ENCODE results near the gene SEMA7A.
"Not testable (repeated sequence)": the region's sequence is repeated elsewhere in the genome, so short reads cannot be mapped to it uniquely, and the experiment has no call there.

SEMA7A gene

DNA sequence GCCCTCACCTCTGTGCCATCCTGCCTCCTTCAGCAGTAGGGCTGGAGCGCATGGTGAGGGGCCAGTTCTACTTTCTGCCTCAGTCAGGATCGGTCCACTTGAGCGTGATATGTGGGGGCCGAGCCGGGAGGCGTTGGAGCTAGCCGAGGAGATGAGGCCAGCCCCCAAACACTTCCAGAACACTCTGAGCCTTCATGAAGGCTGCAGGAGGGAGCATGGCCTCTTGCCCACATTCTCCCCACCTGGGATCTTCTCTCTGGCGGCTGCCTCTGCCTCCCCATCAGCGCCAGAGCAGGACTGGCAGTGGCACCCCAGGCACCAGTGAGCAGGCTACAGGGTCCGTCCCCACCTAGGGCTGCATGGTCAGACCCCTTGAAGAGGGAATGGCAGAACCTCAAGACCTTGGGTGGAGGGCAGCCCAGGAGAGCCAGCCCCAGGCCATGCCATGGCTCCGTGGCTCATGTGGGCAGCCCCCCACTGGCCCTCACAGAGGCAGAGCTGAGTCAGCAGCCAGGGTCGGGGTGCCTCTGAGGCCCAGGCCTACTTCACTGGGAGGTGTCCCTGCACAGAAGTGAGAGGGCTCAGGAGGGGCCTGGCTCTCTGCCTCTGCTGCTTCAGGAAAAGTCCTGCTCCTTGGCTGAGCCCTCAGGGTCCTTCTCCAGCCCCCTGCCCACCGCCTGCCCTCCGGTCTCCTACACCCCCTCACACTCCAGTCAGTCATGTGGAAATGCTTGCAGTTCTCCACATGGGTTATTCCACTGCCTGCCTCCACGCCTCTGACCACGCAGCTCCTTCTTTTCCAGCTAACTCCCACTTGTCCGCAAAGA, 38.2 kb downstream of the SEMA7A start:
- no peak for TF ChIP-seq TAF1 (IDR thresholded peaks at IDR 0.05; ENCODE audit: low read depth, low read length)
- DNase-seq (ENCODE audit: insufficient read length, low spot score) (no peak), FAIRE-seq (peak; percentile 13)

DNA sequence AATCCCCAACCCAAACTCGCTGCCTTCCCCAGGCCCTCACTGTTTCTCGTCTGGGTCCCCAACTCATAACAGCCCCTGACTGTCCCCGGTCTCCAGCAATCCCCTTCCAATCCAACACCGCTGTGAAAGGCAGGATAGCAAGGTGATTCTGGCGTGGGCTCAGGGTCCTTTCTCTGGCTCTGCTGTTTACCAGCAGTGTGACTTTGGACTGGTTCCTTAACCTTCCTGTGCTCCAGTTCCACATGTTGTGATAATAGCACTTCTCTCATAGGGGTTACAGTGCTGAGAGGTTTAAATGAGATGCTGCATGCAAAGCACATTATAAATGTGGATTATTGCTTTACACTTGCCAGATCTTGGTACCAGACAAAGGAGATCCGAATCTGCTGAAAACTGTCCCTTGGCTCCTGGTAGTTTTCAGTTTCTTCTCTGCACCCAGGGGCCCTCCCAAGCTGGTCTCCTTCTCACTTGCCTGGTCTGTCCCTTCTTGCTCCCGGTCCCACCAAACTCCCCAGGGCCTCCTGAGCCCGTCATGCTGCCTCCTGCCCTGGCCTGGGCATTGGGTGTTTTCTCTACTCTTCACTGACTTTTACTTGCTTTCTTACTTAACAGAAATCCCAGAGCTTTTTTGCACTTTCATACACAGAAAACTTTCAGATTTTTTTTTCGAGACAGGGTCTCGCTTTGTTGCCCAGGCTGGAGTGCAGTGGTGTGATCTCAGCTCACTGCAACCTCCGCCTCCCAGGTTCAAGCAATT, 39.5 kb downstream of the SEMA7A start:
- DNase-seq (ENCODE audit: insufficient read length, low spot score) (no peak), FAIRE-seq (peak; percentile 45)
- no peak for TF ChIP-seq PAX5 (IDR thresholded peaks at IDR 0.05; ENCODE audit: insufficient read depth, low read length, severe bottlenecking)
- TF ChIP-seq POLR2A (IDR thresholded peaks at IDR 0.05; ENCODE audit: low read depth, low read length), result no peak
- TF ChIP-seq POU2F2 (IDR thresholded peaks at IDR 0.05; ENCODE audit: low read depth, low read length), result no peak
- TF ChIP-seq TAF1 (IDR thresholded peaks at IDR 0.05; ENCODE audit: low read depth, low read length), result no peak

DNA sequence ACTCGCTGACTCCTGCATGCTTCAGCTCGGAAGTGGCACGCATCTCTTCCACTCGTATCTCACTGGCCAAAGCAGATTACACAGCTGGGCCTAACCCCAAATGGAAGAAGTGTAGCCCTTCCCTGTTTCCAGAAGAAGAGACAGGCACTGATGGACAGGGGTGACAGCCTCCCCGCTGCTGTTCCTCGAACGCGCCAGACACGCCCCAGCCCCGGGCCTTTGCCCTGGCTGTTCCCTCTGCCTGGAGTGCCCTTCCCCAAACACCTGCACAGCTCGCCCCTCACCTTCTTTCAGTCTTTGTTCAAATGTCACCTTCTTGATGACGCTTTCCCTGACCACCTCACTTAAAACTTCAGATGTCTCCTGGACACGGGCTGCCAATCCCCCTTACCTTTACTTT, 40.3 kb downstream of the SEMA7A start:
- FAIRE-seq, result no peak
- no peak for DNase-seq (ENCODE audit: insufficient read length, low spot score)
- TF ChIP-seq PAX5 (IDR thresholded peaks at IDR 0.05; ENCODE audit: insufficient read depth, low read length, severe bottlenecking) (no peak), POU2F2 (IDR thresholded peaks at IDR 0.05; ENCODE audit: low read depth, low read length) (no peak), SPI1 (IDR thresholded peaks at IDR 0.05; ENCODE audit: low read depth, low read length) (no peak)

DNA sequence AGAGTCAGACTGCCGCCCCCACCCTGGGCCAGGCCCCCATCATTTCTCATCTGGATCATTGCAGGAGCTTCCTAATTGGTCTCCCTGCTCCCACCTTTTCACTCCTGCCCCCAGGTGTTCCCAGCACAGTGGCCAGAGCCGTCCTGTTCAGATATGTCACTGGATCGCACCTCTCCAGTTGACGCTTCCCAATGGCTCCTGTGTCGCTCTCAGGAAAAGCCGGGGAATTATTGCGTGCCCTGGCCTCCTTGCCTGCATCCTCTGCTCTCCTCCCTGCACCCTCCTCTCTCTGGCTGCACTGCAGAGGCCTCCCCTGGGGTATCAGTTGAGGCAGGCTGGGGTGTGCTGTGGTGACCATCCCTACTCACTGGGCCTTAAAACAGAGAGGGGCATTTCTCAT, 40.9 kb downstream of the SEMA7A start:
- FAIRE-seq (no peak), DNase-seq (ENCODE audit: insufficient read length, low spot score) (no peak)
- TF ChIP-seq POLR2A (IDR thresholded peaks at IDR 0.05; ENCODE audit: low read depth, low read length), result no peak
- TF ChIP-seq SPI1 (IDR thresholded peaks at IDR 0.05; ENCODE audit: low read depth, low read length), result no peak
- no peak for TF ChIP-seq POU2F2 (IDR thresholded peaks at IDR 0.05; ENCODE audit: low read depth, low read length)
- TF ChIP-seq PAX5 (IDR thresholded peaks at IDR 0.05; ENCODE audit: insufficient read depth, low read length, severe bottlenecking), result no peak

DNA sequence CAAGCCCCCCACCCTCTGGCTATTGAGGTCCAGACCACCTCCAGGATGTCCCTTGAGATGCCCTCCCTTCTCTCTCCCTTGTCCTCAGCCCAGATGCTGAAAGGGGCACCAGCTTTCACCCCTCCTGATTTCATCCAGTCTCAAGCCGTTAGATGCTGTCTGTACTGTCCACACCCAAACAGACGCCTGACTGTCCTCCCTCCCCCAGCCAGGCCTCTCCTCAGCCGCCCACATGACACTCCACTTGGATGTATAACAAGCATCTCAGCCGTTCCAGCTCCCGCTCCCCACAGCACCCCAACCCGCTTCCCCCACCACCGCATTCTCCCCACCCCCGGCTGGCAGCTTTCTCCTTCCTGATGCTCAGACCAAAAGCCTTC, 41.3 kb downstream of the SEMA7A start:
- TF ChIP-seq PAX5 (IDR thresholded peaks at IDR 0.05; ENCODE audit: insufficient read depth, low read length, severe bottlenecking), result no peak
- TF ChIP-seq POU2F2 (IDR thresholded peaks at IDR 0.05; ENCODE audit: low read depth, low read length), result no peak
- TF ChIP-seq POLR2AphosphoS5 (IDR thresholded peaks at IDR 0.05; ENCODE audit: low read depth, low read length), result no peak
- no peak for TF ChIP-seq TAF1 (IDR thresholded peaks at IDR 0.05; ENCODE audit: low read depth, low read length)
- TF ChIP-seq SPI1 (IDR thresholded peaks at IDR 0.05; ENCODE audit: low read depth, low read length), result no peak
- no peak for TF ChIP-seq POLR2A (IDR thresholded peaks at IDR 0.05; ENCODE audit: low read depth, low read length)
- DNase-seq (ENCODE audit: insufficient read length, low spot score), result no peak
- peak; percentile 26 for FAIRE-seq

DNA sequence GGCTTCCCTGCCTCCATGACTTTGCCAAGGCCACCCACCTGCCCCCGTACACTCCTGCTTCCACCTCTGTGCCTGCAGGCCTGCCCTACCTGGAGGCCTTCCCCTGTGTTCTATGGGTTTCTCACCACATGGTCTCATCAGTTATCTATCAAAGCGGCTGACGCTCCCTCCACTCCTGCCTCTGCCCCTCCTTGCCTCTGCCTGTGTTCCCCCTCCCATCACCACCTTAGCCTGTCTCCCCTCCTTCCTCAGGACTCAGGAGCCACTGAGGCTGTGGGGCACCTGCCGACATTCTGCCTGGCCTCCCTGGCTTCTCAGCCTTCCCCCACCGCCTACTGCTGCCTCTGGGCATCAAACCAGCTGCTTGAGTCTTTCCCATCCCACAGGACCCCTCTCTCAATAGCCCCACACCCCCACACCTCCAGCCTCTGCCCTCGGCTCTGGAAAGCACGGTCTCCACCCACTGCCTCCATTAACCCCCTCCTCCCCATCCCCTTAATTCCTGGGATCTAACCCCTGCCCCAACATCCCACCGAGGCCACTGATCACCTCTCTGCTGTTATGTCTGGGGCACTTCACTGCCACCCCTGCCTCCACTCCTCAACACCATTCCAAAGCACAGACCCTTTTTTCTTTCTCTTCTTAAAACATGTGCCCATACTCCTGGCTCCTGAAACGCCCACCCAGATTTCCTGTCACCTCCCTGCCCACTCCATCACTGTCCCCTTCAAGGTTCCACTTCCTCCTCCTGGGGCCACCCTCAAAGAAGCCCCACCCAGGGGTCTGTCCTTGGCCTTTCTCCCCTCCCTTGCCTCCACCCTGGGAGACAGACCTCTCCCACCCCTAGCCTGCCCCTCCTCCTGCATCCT, 41.9 kb downstream of the SEMA7A start:
- DNase-seq (ENCODE audit: insufficient read length, low spot score) (no peak), FAIRE-seq (no peak)
- TF ChIP-seq POLR2AphosphoS5 (IDR thresholded peaks at IDR 0.05; ENCODE audit: low read depth, low read length), result no peak
- TF ChIP-seq SPI1 (IDR thresholded peaks at IDR 0.05; ENCODE audit: low read depth, low read length), result peak; percentile 81

DNA sequence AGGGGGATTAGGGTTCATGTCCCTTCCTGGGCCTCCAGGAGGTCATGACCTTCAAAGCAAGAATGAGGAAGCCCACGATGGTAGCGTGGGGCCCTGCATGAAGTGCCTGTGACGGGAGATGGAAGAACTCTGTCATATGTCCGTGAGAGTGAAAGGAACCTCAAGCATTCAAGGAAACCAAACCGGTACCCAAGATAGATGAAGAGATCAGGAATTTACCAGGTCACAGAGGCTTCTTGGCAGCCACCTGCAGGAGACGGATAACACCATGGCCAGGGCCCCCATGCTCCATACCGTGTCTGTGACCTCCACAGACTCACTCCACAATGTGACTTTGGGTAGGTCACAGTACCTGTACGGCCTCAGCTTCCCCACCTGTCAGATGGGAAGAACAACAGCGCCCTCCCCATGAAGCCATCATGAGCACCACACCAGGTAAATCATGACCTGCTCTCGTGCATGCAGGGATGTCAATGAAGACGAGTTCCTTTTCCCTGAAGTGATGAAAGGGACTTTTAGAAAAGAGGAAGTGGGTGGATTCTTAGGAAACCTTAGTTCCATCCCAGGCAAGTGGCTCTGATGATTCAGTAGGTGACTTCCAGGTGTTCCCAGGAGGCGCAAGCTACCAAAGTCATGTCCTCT, 43.0 kb downstream of the SEMA7A start:
- FAIRE-seq (peak; percentile 41), DNase-seq (ENCODE audit: insufficient read length, low spot score) (no peak)
- peak; percentile 97 for TF ChIP-seq SPI1 (IDR thresholded peaks at IDR 0.05; ENCODE audit: low read depth, low read length)
- TF ChIP-seq PAX5 (IDR thresholded peaks at IDR 0.05; ENCODE audit: insufficient read depth, low read length, severe bottlenecking), result no peak

DNA sequence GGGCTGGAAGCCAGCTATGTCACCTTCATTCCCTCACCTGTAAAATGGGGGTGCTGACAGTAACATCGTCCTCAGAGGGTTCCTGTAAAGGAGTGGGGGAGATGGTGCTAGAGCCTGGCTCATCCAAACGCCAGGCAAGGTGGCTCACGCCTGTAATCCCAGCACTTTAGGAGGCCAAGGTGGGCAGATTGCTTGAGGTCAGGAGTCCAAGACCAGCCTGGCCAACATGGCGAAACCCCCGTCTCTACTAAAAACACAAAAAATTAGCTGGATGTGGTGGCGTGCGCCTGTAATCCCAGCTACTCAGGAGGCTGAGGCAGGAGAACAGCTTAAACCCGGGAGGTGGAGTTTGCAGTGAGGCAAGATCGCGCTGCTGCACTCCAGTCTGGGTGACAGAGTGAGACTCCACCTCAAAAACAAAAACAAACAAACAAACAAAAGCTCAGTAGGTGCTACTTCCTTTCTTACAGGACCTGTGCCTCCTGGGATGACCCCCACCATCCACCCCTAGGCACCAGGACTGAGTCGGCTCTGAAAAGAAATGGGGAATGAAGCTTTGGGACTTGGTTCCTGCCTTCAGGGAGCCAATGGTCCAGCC, 43.6 kb downstream of the SEMA7A start:
- not testable (repeated sequence) for DNase-seq (ENCODE audit: insufficient read length, low spot score); FAIRE-seq

DNA sequence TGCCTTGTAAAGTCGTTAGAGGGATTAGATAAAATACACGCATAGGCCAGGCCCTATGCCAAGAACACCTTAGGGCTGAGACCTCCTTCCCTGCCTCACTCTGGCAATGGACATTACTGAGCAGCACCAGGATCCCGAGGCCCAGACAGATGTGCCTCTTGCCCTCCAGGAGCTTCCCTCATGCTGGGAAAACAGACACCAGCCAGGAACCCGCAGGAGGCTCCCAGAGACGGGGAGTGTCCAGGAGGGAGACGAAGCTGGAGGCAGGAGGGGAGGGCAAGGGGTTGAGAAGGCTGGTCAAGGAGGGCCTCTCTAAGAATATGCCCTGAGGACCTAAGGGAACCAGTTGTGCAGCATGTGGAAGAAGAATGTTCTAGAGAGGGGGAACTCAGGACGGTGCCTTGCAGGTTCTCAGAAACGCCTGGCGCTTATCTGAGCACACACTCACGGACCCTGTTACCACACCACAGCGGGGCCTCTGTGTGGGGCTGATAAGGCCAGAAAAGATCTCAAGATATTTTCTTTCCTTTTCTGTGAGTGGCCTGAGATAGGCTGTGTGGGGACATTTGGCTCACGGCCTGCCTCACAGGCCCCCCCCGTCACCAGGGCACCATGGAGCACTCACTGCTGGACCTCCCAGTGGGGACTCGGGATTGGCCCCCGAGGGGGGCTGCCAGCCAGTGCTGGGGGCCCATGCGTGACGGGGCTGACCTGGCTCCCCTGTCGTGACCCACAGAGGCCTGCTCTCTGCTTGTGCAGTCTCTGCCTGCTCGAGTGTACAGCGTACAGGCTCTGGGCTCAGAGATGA, 44.3 kb downstream of the SEMA7A start:
- TF ChIP-seq POU2F2 (IDR thresholded peaks at IDR 0.05; ENCODE audit: low read depth, low read length) (no peak), POLR2A (IDR thresholded peaks at IDR 0.05; ENCODE audit: low read depth, low read length) (no peak), TAF1 (IDR thresholded peaks at IDR 0.05; ENCODE audit: low read depth, low read length) (no peak), POLR2AphosphoS5 (IDR thresholded peaks at IDR 0.05; ENCODE audit: low read depth, low read length) (no peak), PAX5 (IDR thresholded peaks at IDR 0.05; ENCODE audit: insufficient read depth, low read length, severe bottlenecking) (no peak), SPI1 (IDR thresholded peaks at IDR 0.05; ENCODE audit: low read depth, low read length) (no peak)
- no peak for DNase-seq (ENCODE audit: insufficient read length, low spot score)
- no peak for FAIRE-seq
